A673 (cell line): ENCODE results near the gene AWAT1. TPM values are rescaled to one million over a fixed set of nuclear protein-coding genes. Genes with fewer than 3 reads are reported as not detected.
"Not testable (repeated sequence)": the region's sequence is repeated elsewhere in the genome, so short reads cannot be mapped to it uniquely, and the experiment has no call there.

Experiments
- BruUV-seq: library from RNA; stranded (reverse); fragments of 400-500 nt; replicated peaks from 2 replicates; lab custom pipeline; 2021; lab: Mats Ljungman, UMichigan
- CTCF ChIA-PET: fragments of 300-600 bp; sonication (Branson Sonifier 250); formaldehyde crosslinking; loops from one replicate; lab custom pipeline; 2022; ENCODE audit warnings: antibody characterized with exemption; lab: Charles Lee
- POLR2A ChIA-PET: fragments of 300-600 bp; sonication (Branson Sonifier 250); formaldehyde crosslinking; loops from one replicate; lab custom pipeline; 2022; ENCODE audit warnings: antibody characterized with exemption; ENCODE audit not compliant: low non-redundant PET; lab: Charles Lee
- DNase-seq: peaks from one replicate; pipeline ENCODE4 v3.0.0-alpha.2; 2015; ENCODE audit warnings: low spot score
- H3K27ac ChIP-seq: fragments of 200-600 bp; sonication (generic); 2 replicates; pipeline ENCODE4 v1.5.1; 2016; ENCODE audit warnings: mixed run types, low read depth, mild to moderate bottlenecking, mixed read lengths, antibody characterized with exemption, low read length; ENCODE audit not compliant: poor library complexity, severe bottlenecking
- H3K27me3 ChIP-seq: fragments of 200-600 bp; sonication (generic); replicated peaks from 2 replicates; pipeline ENCODE4 v1.6.1; 2017; ENCODE audit warnings: mixed run types, low read depth, mild to moderate bottlenecking, mixed read lengths, antibody characterized with exemption, low read length; ENCODE audit not compliant: insufficient read depth, poor library complexity
- H3K36me3 ChIP-seq: fragments of 200-600 bp; sonication (generic); 2 replicates; pipeline ENCODE4 v1.6.1; 2016; ENCODE audit warnings: mixed run types, mild to moderate bottlenecking, mixed read lengths, antibody characterized with exemption, low read length; ENCODE audit not compliant: insufficient read depth, poor library complexity, severe bottlenecking
- H3K4me1 ChIP-seq: fragments of 200-600 bp; sonication (generic); 2 replicates; pipeline ENCODE4 v1.6.1; 2017; ENCODE audit warnings: mixed run types, mild to moderate bottlenecking, mixed read lengths, antibody characterized with exemption, low read length; ENCODE audit not compliant: insufficient read depth, poor library complexity, severe bottlenecking
- H3K4me3 ChIP-seq: fragments of 200-600 bp; sonication (generic); 2 replicates; pipeline ENCODE4 v1.5.1; 2016; ENCODE audit warnings: low read depth, mixed run types, mild to moderate bottlenecking, mixed read lengths, low read length; ENCODE audit not compliant: poor library complexity, severe bottlenecking
- H3K9me3 ChIP-seq: fragments of 200-600 bp; sonication (generic); 2 replicates; pipeline ENCODE4 v1.6.1; 2016; ENCODE audit warnings: mixed run types, low read depth, mild to moderate bottlenecking, mixed read lengths, antibody characterized with exemption, low read length; ENCODE audit not compliant: poor library complexity, severe bottlenecking
- CTCF ChIP-seq: fragments of 300-800, 200-600 bp; sonication (generic); conservative IDR thresholded peaks from 2 replicates; pipeline ENCODE4 v1.5.1; 2017; ENCODE audit warnings: low read depth, mild to moderate bottlenecking, antibody characterized with exemption, low read length, moderate library complexity, mixed read lengths
- EZH2 ChIP-seq: fragments of 200-600 bp; sonication (generic); IDR thresholded peaks from 2 replicates; pipeline ENCODE4 v1.6.1; 2017; ENCODE audit warnings: borderline replicate concordance, low read depth, mild to moderate bottlenecking, mixed read lengths, antibody characterized with exemption, low read length; ENCODE audit not compliant: poor library complexity, severe bottlenecking
- intact Hi-C: fragments of 100-400 bp; cut with micrococcal nuclease; formaldehyde crosslinking; loops from one replicate; pipeline ENCODE4 v1.10.0; 2022; ENCODE audit not compliant: unreplicated experiment
- total RNA-seq: library from RNA; stranded (reverse); gene quantifications from 2 replicates; pipeline ENCODE4 v1.2.3, GENCODE V29; 2021

AWAT1 gene
- total RNA-seq, 1 experiment from 2014 or later: not detected

GRCh38 chrX:70201732-70202131 lies 32.7 kb upstream of the AWAT1 start:
- ChIA-PET POLR2A (no interaction called here), CTCF (no interaction called here)
- no peak overlapping the region for H3K4me3 ChIP-seq
- intact Hi-C loops: no loop called here
- no peaks in the 10 kb centered on the region for H3K36me3 ChIP-seq
- BruUV-seq: no TSS peak
- no peaks in the 10 kb centered on the region for H3K9me3 ChIP-seq
- no peak overlapping the region for H3K27ac ChIP-seq
- H3K27me3 ChIP-seq: no peaks in the 10 kb centered on the region
- DNase-seq: no peak
- TF ChIP-seq EZH2 (no peak), CTCF (no peak)
- no peaks in the 10 kb centered on the region for H3K4me1 ChIP-seq

GRCh38 chrX:70208479-70208878 lies 26.0 kb upstream of the AWAT1 start:
- Histone ChIP-seq H3K4me1 (no peaks in the 10 kb centered on the region), H3K9me3 (no peaks in the 10 kb centered on the region), H3K27ac (no peak overlapping the region), H3K27me3 (no peaks in the 10 kb centered on the region), H3K4me3 (no peak overlapping the region), H3K36me3 (no peaks in the 10 kb centered on the region)
- ChIA-PET CTCF (no interaction called here), POLR2A (no interaction called here)
- no TSS peak for BruUV-seq
- intact Hi-C loops: no loop called here
- TF ChIP-seq EZH2: no peak
- TF ChIP-seq CTCF: no peak
- DNase-seq: no peak

- POLR2A ChIA-PET, H3K36me3 ChIP-seq, CTCF ChIA-PET, H3K9me3 ChIP-seq, H3K4me1 ChIP-seq, intact Hi-C loops, H3K4me3 ChIP-seq, BruUV-seq, H3K27ac ChIP-seq, H3K27me3 ChIP-seq: not testable (repeated sequence)
- peak; percentile 17 for DNase-seq
These were observed 24.9 kb upstream of the AWAT1 start for GRCh38 chrX:70209570-70209969.

- DNase-seq: no peak
- no peak overlapping the region for H3K4me3 ChIP-seq
- no peaks in the 10 kb centered on the region for H3K36me3 ChIP-seq
- BruUV-seq: no TSS peak
- no peaks in the 10 kb centered on the region for H3K4me1 ChIP-seq
- no peak overlapping the region for H3K27ac ChIP-seq
- TF ChIP-seq CTCF (no peak), EZH2 (no peak)
- H3K27me3 ChIP-seq: no peaks in the 10 kb centered on the region
- H3K9me3 ChIP-seq: no peaks in the 10 kb centered on the region
- intact Hi-C loops: no loop called here
- CTCF ChIA-PET: no interaction called here
- POLR2A ChIA-PET: interaction anchor here (0.7 kb wide), 1 partner anchor 80 kb away, joined by 3 read pairs; no protein-coding TSS in a partner anchor
These were observed 14.3 kb upstream of the AWAT1 start for GRCh38 chrX:70219938-70220764.
